Effector CD8-positive, alpha-beta T cell (primary cell): ENCODE measurements around the gene HPCAL1.

Source experiments
- DNase-seq: peaks from one replicate; lab custom pipeline; 2025; lab: John Stamatoyannopoulos, UW

HPCAL1 gene

DNA sequence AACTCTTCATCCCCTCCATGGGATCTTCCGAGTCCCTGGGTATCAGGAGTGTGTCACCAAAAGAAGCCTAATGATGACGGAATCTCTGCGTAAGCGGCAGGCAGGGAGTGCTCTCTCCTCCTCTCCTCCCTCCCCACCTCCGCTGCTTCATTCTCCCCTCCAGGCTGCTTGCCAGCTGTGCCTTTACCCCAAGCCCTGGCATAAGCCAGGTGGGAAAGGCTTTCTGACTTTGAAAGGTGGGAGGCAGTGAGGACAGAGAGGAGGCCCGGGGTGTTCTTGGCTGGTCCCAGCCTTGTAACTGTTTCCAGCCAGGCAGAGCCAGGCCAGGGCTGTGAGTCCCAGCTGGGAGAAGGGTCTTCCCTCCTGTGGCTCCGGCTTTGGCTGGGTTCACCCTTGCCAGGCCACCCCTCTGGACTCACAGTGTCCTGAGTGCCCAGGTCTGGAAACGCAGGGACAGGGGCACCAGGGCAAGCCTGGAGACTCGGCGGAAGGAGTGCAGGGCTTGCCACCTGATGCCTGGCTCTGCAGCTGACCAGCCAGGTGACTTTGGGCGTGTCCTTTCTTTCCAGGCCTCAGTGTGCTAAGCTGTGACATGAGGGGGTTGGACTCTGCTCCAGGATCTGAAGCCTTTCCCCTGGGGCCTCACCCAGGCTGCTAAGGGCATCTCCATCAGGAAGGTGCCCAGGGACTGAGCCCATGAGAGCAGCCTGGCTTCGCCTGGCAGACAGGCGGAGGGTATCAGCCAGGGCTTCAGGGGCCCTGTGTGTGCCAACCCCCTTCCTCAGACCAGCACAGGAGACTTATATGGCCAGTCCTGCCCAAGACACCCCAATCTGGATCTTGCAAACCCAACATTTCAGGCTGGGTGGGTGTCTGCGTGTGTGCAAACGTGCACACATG is 32.7 kb upstream of the HPCAL1 start:
- no peak for DNase-seq

DNA sequence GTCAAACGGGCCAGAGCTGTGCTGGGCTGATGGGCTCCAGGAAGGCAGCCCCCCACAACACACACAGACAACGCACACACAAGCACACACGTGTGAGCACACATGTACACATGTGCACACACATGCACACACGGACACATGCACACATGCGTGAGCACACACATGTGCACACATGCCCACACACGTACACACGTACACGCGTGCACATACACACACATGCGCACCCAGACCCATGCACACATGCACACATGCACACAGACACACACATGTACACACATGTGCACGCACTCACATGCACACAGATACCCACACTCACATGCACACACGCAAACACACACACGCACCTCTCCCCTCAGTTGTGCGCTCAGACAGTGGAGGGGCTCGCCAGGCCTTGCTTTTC is 31.2 kb upstream of the HPCAL1 start:
- DNase-seq: no peak

DNA sequence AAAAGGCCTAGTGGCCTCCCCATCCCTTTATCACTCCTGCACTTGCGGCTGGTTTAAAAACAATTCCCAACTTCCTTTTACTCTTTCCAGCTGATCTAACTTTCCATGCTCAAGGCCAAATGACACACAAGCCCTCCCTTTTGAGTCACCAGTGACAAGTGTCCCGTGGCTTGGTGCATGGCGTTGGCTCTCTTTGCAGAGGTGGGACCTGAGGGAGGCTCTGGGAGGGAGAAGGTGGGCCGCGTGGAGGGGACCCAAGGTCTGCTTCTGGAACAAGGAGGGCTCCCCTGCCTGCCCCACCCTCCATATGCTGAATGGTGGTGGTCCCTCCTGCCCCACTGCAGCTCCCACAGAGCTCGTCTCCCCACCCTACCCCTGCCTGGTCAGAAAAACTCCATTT is 30.8 kb upstream of the HPCAL1 start:
- DNase-seq: no peak

DNA sequence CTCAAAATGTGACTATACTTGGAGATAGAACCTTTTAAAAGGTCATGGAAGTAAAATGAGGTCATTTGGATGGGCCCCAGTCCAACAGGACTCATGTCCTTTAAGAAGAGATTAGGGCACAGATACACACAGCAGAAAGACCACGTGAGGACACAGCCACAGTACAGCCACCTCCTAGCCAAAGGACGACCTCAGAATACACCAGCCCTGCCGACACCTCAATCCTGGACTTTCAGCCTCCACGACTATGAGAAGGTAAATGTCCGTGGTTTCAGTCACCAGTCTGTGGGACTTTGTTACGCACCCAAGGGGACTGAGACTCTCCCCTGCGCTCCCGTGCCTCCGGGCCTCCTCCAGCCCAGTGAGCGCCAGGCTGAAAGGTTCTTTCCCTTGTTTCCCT is 30.2 kb upstream of the HPCAL1 start:
- no peak for DNase-seq

DNA sequence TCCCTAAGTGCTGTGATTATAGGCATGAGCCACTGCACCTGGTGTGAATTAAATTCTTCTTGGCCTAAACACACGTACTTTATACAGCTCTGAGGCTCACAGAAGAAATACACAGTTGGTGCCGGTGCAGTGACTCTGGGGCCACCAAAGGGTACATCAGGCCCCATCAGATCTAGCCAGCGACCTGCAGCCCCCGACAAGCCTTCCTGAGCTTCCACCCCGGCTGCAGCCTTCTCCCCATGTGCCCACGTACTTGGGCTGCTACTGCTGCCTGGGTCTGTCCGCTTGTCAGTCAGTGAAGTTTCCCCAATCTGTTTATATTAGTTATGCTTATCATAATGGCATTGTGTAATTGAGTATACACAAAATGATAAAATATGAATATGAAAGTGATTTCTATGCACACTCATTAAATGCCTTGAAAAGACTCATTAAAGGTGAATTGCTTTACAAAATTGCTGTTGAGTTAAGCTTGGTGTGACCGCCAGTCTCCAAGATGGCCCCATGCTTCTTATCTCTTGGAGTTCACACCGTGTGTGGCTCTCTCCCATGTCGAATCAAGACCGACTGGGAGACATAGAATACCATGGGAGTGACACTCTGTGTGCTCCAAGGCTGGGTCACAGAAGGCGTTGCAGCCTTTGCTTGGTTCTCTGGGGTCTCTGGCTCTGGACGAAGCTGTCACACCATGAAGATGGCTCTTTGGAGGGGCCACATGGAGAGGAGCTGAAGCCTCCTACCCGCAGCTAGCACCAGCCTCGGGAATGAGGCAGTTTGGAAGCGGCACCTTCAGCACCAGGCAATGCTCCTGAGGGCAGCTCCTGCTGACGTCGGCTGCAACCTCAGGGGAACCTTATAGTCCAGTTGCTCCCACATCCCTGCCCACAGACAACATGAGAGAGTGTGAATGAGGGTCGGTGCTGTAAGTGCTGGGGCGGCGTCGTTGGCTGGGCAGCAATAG is 29.2 kb upstream of the HPCAL1 start:
- no peak for DNase-seq

DNA sequence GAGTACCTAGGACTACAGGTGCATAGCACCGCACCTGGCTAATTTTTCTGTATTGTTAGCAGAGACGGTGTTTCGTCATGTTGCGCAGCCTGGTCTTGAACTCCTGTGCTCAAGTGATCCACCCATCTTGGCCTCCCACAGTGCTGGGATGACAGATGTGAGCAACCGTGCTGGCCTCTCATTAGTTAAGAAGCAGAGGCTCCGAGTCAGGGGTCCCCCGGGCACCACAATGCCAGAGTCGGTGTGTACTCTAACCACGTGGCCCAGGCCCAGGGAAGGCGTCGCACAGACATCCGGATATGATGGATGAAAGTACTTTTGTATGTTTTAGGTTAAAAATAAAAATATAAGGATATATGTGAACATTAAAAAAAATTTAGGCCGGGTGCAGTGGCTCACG is 28.3 kb upstream of the HPCAL1 start:
- no peak for DNase-seq

DNA sequence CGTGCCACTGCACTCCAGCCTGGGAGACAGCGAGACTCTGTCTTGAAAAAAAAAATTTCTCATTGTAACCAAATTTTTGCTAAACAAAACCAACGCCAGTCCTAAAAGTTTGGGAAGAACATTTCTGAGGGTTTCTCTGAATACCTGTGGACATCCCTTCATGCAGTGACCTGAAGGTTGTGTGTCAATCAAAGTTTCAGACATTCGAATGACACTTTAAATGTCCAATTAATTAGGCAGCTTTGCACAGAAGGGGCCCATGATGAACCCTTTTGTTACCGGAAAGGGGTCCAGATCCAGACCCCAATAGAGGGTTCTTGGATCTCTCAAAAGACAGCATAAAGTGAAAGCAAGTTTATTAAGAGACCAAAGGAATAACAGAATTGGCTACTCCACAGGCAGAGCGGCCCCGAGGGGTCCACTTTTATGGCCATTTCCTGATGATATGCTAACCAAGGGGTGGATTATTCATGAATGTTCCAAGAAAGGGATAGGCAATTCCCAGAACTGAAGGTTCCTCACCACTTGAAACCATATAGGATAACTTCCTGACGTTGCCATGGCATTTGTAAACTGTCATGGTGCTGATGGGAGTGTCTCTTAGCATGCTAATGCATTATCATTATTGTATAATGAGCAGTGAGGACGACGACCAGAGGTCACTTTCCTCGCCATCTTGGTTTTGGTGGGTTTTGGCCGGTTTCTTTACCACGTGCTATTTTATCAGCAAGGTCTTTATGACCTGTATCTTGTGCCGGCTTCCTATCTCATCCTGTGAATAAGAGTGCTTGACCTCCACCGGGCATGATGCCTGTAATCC is 27.5 kb upstream of the HPCAL1 start:
- DNase-seq: no peak

DNA sequence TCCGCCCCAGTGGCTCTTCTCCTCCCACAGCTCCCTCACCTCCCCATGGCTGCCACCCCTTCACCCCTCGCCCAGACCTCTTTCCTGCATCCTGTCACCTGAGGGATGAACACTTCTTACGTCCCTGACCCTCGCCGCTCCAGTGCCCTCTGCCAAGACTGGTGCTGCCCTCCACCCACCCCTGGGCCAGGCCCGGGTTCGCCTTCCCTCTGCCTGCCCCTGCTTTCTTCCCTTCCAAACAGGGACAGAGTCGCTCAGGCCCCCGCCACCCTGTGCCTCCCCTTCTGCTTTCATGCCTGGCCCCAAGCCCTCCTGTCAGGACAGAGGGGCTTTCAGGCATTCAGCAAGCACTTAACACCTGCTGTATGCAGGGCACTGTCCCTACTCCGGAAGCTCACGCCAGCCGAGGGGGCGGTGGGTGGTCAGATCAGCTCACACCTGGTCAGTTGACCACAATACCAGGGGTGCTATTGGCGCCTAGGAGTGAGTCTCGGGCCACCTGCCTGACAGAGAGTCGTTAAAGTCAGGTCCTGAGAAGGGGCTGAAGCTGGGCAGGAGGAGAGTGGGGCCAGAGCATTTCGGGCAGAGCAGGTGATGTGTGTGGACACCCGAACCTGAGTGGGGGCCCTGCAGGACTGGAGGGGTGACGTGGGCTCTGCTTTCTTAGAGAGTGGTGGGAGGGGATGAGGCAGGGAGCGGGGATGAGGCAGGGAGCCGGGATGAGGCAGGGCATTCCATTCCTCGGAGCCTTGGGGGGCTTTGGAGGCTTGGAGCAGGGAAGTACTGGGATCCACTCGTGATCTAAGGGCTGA is 26.0 kb upstream of the HPCAL1 start:
- no peak for DNase-seq

DNA sequence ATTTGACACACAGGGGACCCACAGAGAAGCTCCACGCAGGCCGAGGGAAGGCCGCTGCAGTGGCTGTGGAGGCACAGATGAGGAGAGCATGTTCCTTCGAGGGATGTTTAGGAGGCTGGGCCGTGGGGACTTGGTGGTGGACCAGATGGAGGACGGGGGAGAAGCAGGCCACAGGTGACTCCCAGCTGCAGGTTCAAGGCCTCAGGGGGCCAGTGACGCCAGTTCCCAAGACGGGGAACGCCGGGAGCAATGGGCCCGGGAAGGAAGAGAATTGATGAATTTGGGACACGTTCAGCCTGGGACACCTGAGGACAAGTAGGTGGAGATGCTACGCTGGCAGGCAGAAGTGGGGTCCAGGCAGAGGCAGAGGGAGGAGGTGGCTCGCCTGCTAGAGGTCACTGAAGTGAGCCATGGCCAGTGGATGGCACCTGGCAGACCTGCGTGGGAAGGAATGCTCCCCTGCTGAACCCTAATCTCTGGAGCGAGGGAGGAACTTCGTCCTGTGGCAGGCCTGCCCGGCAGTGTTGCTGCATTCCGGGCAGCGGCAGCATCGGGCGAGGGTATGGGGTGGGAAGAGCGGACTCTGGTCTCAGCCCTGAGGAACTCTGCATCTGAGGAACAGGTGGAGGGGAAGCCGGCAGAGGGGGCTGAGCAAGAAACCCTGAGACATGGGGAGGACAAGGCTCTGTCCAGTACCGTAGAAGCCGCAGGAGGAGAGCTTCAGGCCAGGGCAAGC is 25.2 kb upstream of the HPCAL1 start:
- no peak for DNase-seq

DNA sequence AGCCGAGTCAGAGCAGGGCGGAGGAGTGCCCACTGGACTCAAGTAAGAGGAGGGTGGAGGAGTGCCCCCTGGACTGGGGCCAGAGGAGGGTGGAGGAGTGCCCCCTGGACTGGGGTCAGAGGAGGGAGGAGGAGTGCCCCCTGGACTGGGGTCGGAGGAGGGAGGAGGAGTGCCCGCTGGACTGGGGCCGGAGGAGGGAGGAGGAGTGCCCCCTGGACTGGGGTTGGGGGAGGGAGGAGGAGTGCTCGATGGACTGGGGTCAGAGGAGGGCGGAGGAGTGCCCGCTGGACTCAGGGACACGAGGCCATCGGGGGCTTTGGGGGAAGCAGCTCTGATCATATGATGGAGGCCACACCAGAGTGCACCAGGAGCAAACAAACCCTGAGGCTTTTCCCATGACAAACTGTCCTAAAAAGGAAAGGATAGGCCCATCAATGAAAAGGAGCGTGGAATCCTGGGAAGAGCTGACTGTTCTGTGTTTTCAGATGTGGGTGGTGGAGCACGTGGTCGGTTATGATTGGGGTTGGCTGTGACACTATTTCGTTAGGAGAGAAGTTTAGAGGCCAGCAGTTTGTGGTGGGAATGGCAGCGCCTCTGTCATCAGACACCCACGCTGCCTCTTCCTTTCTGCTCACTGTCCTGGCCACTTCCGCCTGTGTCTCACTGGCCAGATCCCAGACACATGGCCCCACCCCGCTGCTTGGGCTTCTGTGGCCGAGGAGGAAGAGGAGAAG is 24.5 kb upstream of the HPCAL1 start:
- DNase-seq: no peak

DNA sequence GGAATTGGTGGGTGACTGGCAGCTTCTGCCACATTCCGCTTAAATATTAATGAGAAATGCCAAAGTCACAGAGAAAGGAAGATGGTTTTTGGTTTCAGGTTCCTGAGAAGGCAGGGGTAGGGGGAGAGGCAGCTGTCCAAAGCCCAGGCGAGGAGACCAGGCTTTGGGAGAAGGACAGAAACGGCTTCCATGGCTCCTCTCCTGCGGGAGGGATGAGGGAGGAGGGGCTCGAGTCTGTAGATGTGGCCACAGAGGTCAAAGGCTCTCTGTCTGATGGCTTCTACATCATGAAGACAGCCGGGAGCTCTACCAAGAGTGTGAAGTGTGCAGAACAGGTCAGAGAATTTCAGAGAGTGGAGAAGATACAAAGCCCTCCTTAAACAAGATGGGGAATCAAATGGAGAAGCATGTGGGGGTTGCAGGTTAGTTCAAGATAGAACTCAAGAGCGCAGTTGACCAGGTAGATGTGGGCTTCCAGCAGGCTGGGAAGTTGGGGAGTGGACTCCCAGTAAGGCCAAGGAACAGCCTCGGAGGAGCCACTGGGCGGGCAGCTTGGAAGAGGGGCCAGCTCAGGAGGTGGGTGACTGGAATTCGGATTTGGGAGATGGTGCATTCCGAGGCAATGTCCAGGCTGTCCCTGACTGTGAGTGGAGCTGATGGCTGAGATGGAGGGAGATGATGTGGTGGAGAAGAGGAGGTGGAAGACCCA is 23.8 kb upstream of the HPCAL1 start:
- DNase-seq: no peak

DNA sequence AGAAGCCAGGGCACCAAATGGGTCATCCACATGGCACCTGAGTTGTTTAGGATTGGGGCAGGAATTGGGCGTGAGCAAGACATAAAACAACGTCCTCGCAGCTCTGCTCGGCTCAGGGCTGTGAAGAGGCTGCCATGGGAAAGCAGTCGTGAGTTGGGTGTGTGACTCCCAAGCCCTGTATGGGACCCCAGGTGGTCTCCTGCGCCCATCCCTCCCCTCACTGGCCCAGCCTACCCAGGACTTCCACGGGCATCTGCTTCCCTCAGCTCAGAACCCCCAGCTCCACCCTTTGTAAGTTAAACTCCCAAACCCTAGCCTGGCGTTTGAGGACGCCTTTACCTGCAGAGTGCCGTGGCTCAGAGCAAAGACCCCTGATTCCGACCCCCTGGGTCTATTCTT is 23.2 kb upstream of the HPCAL1 start:
- DNase-seq: no peak

DNA sequence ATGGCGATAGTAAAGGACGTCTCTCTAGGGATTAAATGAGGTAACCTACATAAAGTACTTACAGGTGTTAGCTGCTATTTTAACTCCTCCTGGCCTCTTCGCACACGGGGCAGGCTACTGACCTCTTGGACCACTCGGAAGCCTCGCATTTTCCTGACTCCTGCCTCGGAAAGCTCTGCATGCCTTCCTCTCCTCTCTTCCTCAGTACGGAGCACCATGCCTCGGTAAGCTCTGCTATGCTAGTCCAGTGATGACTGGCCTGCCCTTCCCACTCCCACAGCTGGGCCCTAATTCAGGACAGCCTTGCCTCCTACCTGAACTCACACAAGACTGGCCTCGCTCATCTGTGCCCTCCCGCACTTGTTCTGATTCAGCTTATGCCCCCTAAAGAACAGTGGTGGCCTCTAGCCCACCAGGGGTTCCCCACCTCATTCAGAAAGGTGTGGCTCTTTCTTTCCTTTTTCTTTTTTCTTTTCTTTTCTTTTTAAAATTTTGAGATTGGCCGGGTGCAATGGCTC is 22.7 kb upstream of the HPCAL1 start:
- DNase-seq: no peak

DNA sequence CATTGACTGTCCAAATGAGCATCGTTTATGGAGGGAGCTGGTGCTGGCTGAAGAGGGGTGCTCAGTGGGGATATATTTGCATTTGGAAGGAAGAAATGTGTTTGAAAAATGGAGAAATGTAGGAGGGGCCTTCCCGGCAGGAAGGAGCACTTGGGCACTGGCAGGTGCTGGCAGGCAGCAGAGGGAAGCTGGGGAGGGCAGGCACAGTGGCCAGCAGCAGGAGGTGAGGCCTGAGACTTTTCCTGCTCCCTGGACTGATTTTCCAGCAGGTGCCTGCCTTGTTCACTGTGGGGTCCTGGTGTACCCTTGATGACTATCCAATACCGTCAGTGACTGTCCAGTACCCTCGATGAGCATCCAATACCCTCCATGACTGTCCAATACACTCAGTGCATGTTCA is 20.8 kb upstream of the HPCAL1 start:
- DNase-seq: no peak

DNA sequence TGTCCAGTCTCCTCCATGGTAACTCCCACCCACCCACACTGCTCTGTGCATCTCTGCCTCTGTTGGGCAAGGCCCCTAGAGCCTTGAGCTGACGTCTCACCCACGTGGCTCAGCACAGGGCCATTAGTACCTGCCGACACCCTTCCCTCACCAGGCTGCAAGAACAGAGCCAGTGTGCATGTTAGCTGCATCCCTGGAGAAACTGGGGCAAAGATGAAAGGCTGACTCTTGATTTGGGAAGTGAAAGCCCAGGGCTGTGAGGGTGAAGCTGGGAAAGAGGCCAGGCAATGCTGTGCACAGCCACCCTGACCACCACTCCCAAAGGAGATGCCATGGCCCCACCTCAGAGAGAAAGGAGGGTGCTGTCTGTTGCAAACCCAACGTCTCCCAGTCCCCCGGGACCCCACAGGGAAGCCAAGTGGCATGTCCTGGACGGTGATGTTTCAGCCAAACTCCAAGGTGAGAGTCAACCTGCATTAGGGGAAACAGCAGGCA is 20.0 kb upstream of the HPCAL1 start:
- DNase-seq: no peak

DNA sequence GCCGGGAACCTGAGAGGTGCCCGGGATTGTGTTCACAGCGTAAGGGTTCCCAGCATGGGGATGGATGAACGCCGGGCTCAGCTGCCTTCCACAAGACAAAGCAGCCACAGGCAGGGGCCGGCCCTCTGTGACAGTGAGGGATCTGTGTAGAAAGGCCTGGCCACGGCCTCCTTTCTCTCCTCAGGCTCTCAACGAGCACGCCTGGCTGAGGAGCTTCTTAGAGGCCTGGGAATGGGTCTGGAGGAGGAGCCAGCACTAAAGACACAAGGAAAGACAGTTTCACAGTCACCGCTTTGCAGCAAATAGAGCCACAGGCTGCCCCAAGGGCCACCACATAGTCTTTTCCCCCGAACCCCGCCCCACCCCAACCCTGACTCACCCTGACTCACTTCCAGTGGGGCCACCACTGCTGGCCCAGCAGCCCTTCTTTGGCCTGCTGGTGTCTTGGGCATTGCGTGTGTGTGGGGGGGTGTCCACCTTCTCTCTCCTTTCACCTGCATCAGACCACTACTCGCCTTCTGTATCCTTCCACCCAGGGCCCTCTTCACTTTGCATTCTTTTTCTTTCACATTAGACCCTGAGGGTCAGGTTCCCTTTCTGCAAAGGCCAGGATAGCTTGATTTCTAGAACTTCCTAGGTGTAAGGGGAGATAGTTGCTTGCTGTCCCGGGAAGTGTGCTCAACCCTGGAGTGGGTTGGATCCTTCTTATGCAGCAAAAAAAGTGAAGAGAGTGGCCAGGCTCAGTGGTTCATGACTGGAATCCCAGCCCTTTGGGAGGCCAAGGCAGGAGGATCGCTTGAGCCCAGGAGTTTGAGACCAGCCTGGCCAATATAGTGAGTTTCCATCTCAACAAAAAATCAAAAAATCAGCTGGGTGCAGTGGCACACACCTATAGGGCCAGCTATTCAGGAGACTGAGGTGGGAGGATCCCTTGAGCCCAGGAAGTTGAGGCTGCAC is 19.3 kb upstream of the HPCAL1 start:
- no peak for DNase-seq

DNA sequence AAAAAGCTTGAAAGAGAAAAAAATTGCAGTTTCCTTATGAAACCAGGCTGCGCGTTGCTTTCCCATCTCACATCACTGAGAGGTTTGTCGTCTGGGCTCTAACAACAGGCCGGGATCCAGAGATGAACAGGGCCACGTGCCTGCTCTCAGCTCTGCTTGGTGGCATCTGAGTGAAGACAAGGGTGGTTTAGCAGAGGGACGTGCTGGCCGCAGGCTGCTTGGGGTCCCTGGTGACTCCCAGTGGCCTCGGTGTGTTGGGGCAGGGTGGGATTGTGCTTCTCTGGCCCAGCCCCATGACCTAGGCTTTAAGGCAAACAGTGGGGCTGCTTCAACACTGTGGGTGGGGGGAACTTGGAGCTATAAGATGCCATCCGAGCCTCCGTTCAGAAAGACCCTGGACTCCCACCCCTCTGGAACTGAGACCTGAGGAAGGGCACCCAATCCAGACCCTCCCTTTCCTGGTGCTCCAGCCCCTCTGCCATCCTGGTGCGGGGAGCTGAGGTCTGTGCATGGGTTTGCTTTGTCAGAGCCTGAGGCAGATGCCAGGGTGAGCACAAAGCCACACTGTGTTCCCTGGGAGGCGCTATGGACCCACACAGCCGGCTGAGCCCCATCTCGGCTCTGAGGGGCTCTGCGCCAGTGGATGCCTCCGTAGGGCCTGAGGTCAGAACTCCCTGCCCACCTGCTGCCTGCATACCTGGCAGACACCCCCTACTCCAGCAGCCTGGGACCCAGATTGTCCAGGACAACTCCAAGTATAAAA is 18.4 kb upstream of the HPCAL1 start:
- DNase-seq: no peak
